ENCODE data around the gene PDE6D.
A peak's percentile ranks its signal among the peaks of the same experiment; 100 is the strongest.

DNA sequence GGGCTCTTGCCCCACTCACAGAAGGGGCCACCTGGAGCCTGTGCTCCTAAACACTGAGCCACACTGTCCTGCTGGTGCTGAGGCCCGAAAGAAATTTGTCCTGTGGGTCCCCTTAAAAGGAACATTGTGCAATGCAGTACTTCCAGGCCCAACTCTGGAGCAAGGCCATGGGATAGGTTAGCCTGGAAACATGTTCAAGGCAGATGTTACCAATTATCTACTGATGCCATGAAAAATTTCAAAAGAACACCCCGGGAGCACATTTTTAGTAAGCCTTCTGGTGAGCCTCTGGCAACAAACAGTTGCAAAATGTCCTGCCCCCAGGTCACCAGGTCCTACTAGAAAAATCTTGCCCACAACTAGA, 85.1 kb downstream of the PDE6D start:
- TF ChIP-seq, protein P1, sequence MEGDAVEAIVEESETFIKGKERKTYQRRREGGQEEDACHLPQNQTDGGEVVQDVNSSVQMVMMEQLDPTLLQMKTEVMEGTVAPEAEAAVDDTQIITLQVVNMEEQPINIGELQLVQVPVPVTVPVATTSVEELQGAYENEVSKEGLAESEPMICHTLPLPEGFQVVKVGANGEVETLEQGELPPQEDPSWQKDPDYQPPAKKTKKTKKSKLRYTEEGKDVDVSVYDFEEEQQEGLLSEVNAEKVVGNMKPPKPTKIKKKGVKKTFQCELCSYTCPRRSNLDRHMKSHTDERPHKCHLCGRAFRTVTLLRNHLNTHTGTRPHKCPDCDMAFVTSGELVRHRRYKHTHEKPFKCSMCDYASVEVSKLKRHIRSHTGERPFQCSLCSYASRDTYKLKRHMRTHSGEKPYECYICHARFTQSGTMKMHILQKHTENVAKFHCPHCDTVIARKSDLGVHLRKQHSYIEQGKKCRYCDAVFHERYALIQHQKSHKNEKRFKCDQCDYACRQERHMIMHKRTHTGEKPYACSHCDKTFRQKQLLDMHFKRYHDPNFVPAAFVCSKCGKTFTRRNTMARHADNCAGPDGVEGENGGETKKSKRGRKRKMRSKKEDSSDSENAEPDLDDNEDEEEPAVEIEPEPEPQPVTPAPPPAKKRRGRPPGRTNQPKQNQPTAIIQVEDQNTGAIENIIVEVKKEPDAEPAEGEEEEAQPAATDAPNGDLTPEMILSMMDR (CRISPR knock-in tag; IDR thresholded peaks at IDR 0.05) = no peak
- TF ChIP-seq PTBP1 (IDR thresholded peaks at IDR 0.05; ENCODE audit: low read depth, low read length, poor library complexity, severe bottlenecking) (no peak), REST (IDR thresholded peaks at IDR 0.05; ENCODE audit: borderline replicate concordance in 1 of 2, low read depth in 1 of 2, low read length in 2 of 2) (no peak), ZNF550 (CRISPR knock-in tag; IDR thresholded peaks at IDR 0.05; ENCODE audit: borderline replicate concordance) (no peak), ZNF879 (CRISPR knock-in tag; IDR thresholded peaks at IDR 0.05) (no peak), ZFX (CRISPR knock-in tag; IDR thresholded peaks at IDR 0.05; ENCODE audit: low read depth) (peak; percentile 30; the same call in 1 of the 2 replicates), MAZ (IDR thresholded peaks at IDR 0.05; ENCODE audit: borderline replicate concordance, low read depth, low read length) (no peak), MAZ (CRISPR knock-in tag; IDR thresholded peaks at IDR 0.05; ENCODE audit: low read depth) (no peak), KDM4B (CRISPR knock-in tag; IDR thresholded peaks at IDR 0.05) (no peak)
- TF ChIP-seq, protein P2, sequence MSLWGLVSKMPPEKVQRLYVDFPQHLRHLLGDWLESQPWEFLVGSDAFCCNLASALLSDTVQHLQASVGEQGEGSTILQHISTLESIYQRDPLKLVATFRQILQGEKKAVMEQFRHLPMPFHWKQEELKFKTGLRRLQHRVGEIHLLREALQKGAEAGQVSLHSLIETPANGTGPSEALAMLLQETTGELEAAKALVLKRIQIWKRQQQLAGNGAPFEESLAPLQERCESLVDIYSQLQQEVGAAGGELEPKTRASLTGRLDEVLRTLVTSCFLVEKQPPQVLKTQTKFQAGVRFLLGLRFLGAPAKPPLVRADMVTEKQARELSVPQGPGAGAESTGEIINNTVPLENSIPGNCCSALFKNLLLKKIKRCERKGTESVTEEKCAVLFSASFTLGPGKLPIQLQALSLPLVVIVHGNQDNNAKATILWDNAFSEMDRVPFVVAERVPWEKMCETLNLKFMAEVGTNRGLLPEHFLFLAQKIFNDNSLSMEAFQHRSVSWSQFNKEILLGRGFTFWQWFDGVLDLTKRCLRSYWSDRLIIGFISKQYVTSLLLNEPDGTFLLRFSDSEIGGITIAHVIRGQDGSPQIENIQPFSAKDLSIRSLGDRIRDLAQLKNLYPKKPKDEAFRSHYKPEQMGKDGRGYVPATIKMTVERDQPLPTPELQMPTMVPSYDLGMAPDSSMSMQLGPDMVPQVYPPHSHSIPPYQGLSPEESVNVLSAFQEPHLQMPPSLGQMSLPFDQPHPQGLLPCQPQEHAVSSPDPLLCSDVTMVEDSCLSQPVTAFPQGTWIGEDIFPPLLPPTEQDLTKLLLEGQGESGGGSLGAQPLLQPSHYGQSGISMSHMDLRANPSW (CRISPR knock-in tag; IDR thresholded peaks at IDR 0.05; ENCODE audit: borderline replicate concordance) = no peak
